Right kidney (tissue), 9 donors: Measurements from ENCODE around the gene PRKACB.
"Not testable (repeated sequence)": the region's sequence is repeated elsewhere in the genome, so short reads cannot be mapped to it uniquely, and the experiment has no call there.

Source experiments
- DNase-seq: peaks from one replicate; pipeline ENCODE4 v3.0.0-alpha.2; 2016
- long read RNA-seq, 8 donors: transcript quantifications; one replicate each; lab custom pipeline, GENCODE V29; 2026

PRKACB gene
- long read RNA-seq, donor 1, full-length matches to known transcripts: 11 of 11 reads
- long read RNA-seq, donor 1, partial matches to known transcripts: 0 of 11 reads
- long read RNA-seq, donor 1, other reads (novel, unspliced or antisense): 0 of 11 reads
- long read RNA-seq, donor 2, full-length matches to known transcripts: 7 of 7 reads
- long read RNA-seq, donor 2, partial matches to known transcripts: 0 of 7 reads
- long read RNA-seq, donor 2, other reads (novel, unspliced or antisense): 0 of 7 reads
- long read RNA-seq, donor 3, full-length matches to known transcripts: 9 of 21 reads
- long read RNA-seq, donor 3, partial matches to known transcripts: 12 of 21 reads
- long read RNA-seq, donor 3, other reads (novel, unspliced or antisense): 0 of 21 reads
- long read RNA-seq, donor 4, full-length matches to known transcripts: 11 of 11 reads
- long read RNA-seq, donor 4, partial matches to known transcripts: 0 of 11 reads
- long read RNA-seq, donor 4, other reads (novel, unspliced or antisense): 0 of 11 reads
- long read RNA-seq, donor 5, full-length matches to known transcripts: 5 of 5 reads
- long read RNA-seq, donor 5, partial matches to known transcripts: 0 of 5 reads
- long read RNA-seq, donor 5, other reads (novel, unspliced or antisense): 0 of 5 reads
- long read RNA-seq, donor 6, full-length matches to known transcripts: 8 of 36 reads
- long read RNA-seq, donor 6, partial matches to known transcripts: 28 of 36 reads
- long read RNA-seq, donor 6, other reads (novel, unspliced or antisense): 0 of 36 reads
- long read RNA-seq, donor 7, full-length matches to known transcripts: 17 of 17 reads
- long read RNA-seq, donor 7, partial matches to known transcripts: 0 of 17 reads
- long read RNA-seq, donor 7, other reads (novel, unspliced or antisense): 0 of 17 reads
- long read RNA-seq, donor 8, full-length matches to known transcripts: 16 of 29 reads
- long read RNA-seq, donor 8, partial matches to known transcripts: 13 of 29 reads
- long read RNA-seq, donor 8, other reads (novel, unspliced or antisense): 0 of 29 reads

GRCh38 chr1:84143796-84144565, at the start of gene PRKACB:
Gene PRKACB (plus strand): TSS chr1:84144271. CDS start chr1:84144362, 91 bp downstream.
- DNase-seq: no peak

DNA sequence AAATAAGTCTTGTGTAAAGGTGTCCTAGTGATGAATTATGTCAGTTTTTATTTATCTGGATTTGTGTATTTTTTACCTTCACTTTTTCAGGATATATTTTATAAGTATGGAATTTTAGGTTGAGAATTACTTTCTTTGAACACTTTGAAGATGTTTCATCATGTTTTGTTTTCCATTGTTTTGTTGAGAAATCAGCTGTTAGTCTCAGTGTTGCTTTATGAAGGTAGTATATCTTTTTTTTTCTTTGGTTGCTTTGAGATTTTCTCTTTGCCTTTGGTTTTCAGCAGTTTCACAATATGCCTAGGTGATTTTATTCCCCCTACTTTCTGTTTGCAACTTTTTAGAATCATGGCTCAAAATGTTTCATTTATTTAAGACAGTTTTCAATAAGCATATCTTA, 48.8 kb upstream of the PRKACB start:
- no peak for DNase-seq

- no peak for DNase-seq
Measured at GRCh38 chr1:84096176-84096575, 47.9 kb upstream of the PRKACB start.

DNA sequence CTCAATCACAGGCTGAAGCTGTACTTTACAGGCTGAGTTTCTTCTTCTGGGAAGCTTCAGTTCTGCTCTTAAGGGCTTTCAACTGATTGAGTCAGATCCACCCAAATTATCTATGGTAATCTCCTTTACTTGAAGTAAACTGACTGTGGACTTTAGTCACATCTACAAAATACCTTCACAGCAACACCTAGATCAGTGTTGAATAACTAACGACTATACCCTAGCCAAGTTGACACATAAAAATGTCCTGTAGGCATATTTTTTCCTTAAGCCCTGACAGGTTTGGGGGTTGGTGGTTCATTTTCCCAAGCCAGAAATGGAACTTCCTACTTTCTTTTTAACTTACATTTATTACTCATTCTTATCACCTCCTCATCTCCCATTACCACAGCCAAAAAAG, 42.9 kb upstream of the PRKACB start:
- DNase-seq: no peak

- DNase-seq: no peak
Measured at GRCh38 chr1:84103197-84103992, 40.7 kb upstream of the PRKACB start.

DNA sequence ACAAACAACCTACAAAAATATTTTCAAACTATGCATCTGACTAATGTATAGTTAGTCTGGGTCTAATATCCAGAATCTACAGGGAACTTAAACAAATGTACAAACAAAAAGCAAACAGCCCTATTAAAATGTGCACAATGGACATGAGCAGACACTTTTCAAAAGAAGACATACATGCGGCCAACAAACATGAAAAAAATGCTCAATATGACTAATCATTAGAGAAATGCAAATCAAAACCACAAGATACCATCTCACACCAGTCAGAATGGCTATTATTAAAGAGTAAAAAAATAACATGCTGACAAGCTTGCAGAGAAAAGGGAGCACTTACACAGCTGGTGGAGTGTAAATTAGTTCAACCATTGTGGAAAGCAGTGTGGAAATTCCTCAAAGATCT, 36.5 kb upstream of the PRKACB start:
- DNase-seq: not testable (repeated sequence)

DNA sequence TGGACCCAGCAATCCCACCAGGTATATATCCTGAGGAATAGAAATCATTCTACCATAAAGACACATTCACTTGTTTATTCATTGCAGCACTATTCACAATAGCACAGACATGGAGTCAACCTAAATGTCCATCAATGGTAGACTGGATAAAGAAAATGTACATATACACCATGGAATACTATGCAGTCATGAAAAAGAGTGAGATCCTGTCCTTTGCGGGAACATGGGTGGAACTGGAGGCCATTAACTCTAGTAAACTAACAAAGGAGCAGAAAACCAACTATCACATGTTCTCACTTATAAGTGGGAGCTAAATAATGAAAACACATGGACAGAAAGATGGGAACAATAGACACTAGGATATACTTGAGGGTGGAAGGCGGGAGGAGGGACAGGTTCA, 36.1 kb upstream of the PRKACB start:
- no peak for DNase-seq

DNA sequence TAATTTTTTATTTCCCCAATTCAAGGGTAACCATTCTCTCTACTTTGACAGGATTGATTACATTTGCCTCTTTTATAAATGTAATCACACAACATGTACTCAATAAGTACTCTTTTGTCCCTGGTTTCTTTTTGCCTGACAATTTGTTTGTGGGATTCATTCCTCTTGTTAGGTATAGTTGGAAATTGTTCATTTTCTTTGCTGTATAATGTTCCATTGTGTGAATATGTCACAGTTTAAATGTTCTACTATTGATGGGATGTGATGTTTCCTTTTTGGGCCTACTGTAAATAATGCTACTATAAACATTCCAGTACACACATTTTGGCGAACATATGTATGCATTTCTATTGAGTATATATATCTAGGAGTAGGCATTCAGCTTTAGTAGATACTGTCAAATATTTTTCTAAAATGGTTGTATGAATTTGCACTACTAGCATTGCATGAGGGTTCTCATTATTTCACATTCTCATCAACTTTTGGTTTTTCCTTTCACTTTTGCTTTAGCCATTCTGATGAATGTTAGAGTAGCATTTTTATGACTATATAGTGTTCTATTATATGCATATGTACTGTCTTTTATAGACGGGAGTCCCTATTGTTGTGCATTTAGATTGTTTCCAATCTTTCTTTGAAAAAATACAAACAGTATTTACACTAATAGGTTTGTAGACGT, 35.0 kb upstream of the PRKACB start:
- no peak for DNase-seq

DNA sequence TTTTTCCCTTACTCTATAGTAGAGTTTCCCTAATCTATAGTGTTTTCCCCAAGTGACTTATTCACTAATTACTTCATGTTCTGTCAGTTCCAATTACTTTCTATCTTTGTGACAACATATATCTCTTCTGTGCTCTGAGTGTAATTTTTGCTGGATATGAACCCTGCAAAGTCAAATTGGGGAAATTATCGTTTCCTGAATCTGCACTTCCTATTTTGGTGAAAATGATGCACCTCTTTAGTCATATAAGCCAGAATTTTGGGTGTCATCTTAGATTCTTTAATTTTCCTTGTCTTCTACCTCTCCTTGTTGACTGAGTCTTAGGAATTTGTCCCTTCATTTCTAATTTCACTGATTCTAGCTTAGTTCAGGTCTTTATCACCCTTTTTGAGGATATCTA, 33.4 kb upstream of the PRKACB start:
- no peak for DNase-seq

- no peak for DNase-seq
Measured at GRCh38 chr1:84116558-84116957, 27.5 kb upstream of the PRKACB start.

DNA sequence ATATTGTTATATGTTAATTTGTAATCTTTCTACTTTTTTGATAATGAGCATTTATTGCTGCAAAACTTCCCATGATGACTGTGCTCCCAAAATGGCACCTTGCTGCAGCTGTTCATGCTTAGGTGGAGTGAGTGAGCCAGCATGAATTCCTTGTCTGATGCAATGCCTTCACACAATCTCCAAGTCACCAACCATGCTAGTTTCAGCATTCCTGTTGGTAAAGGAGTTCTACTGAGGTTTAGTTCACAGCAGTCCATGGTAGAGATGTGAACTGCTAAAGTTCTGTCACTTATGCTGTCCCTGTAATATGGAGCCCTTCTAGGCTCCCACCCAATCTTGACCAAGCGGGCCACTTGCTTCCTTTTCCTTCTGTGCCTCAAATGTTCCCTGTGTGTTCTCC, 26.2 kb upstream of the PRKACB start:
- DNase-seq: no peak

GRCh38 chr1:84121360-84121759, 22.7 kb upstream of the PRKACB start:
- no peak for DNase-seq

DNA sequence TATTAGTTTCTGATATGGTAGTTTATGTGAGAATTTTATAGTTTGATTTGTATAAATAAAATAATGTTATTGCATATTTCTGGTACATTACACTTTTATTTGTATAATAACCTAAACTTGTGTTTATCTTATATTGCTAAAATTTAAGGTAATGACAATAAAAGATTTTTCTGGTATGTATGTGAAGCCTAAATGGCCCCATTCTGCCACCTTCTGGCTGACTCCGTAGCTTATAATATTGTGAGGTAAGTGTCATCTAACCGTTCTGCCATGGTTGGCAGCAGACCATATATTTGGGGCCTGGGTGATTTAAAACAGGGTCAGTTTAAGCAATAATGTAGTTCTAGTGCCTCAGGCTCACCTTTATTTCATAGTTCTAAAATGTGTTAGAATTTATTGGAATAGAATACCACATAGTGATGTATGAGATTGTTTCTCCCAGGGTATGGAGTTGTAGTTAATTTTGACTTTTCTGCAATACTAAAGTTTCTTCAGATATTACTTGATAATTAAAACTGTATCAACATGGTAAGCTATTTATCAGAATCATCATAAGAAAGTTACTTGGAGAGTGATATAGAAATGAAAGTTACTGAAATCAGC, 21.2 kb upstream of the PRKACB start:
- no peak for DNase-seq

DNA sequence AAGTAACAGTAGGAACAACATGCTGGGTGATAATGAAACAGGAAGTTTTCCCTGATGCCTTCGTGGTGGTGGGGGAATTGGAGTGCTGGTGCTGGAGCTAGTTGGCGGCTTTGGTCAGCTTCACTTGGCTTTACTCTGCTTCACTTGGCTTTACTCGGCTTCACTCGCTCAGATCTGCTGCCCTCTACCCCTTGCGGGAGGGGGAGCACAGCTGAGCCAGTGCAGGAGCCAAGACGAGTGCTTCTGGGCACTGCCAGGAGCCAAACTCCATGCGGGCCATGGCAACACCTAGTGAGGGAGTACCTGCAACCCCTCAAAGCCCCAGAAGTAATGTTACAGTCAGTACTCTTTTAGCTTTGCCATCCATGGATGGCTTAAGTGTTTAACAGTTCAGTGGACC, 10.6 kb upstream of the PRKACB start:
- no peak for DNase-seq

DNA sequence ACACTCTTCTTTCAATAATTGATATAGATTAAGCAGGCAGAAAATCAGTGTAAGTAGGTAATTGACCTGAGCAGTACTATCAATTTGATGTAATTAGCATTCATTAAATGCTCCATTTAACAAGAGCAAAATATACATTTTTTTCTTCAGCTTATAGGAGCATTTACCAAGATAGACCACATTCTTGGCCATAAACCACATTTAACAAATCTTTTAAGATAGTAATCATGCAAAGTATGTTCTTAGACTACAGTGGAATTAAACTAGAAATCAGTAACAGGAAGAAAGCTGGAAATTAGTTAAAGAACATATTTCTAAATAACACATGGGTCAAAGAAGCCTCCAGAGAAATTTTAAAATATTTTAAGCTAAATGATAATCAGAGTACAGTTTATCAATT, 8.7 kb upstream of the PRKACB start:
- DNase-seq: no peak

DNA sequence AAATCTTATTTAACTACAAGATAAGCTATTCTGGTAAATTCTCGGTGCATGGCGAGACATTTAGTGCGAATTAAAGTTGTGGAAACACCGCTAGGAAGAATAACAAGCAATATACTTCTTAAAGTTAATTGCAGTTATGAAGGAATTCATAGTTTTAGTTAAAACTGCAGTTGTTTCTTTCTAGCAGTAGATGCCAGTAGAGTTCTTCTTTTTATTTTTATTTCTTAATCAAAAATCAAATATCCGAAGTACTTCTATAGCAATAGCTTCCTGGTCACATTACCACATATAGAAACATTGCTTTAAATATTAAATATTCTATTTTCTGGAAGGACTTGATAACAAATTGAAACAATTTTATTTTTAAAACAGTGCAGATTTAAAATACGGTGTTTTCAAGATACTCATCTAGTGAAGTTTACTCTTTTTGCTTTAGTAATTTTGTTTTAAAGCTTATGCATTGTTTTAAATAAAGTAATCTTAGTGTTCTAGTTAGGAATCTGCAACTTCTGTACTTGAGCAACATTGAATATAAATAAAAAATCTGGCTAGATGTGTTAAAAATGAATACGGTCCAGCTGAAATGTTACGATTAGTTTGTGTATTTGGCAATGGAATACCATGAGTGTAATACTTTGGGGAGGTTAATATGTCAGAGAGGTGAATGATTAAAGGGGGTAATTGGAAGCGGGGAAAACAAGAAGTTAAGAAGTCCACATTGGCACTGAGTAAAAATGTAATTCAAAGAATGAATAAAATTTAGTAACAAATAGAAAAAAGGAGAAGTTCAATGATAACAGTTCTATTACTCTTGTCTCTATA, 2.7 kb upstream of the PRKACB start:
- DNase-seq: no peak

- DNase-seq: no peak
Measured at GRCh38 chr1:84145068-84145467, 997 bp downstream of the PRKACB start.

- DNase-seq: no peak
Measured at GRCh38 chr1:84146411-84147032, 2.5 kb downstream of the PRKACB start.

GRCh38 chr1:84148758-84149157, 4.7 kb downstream of the PRKACB start:
- no peak for DNase-seq
